ENCODE results near the gene RAB3D.

GRCh38 chr19:11356676-11357550, 17.5 kb upstream of the RAB3D start:
- TF ChIP-seq RARB (CRISPR knock-in tag; IDR thresholded peaks at IDR 0.05): no peak
- TF ChIP-seq ESRRG (CRISPR knock-in tag; IDR thresholded peaks at IDR 0.05): no peak
- TF ChIP-seq, protein P1, sequence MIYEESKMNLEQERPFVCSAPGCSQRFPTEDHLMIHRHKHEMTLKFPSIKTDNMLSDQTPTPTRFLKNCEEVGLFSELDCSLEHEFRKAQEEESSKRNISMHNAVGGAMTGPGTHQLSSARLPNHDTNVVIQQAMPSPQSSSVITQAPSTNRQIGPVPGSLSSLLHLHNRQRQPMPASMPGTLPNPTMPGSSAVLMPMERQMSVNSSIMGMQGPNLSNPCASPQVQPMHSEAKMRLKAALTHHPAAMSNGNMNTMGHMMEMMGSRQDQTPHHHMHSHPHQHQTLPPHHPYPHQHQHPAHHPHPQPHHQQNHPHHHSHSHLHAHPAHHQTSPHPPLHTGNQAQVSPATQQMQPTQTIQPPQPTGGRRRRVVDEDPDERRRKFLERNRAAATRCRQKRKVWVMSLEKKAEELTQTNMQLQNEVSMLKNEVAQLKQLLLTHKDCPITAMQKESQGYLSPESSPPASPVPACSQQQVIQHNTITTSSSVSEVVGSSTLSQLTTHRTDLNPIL (CRISPR knock-in tag; IDR thresholded peaks at IDR 0.05; ENCODE audit: low read depth): no peak
- TF ChIP-seq PATZ1 (CRISPR knock-in tag; IDR thresholded peaks at IDR 0.05; ENCODE audit: borderline replicate concordance): no peak
- TF ChIP-seq, protein P2, sequence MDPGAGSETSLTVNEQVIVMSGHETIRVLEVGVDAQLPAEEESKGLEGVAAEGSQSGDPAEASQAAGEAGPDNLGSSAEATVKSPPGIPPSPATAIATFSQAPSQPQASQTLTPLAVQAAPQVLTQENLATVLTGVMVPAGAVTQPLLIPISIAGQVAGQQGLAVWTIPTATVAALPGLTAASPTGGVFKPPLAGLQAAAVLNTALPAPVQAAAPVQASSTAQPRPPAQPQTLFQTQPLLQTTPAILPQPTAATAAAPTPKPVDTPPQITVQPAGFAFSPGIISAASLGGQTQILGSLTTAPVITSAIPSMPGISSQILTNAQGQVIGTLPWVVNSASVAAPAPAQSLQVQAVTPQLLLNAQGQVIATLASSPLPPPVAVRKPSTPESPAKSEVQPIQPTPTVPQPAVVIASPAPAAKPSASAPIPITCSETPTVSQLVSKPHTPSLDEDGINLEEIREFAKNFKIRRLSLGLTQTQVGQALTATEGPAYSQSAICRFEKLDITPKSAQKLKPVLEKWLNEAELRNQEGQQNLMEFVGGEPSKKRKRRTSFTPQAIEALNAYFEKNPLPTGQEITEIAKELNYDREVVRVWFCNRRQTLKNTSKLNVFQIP (CRISPR knock-in tag; IDR thresholded peaks at IDR 0.05; ENCODE audit: borderline replicate concordance, low read depth): no peak
- TF ChIP-seq ARNTL (CRISPR knock-in tag; IDR thresholded peaks at IDR 0.05; ENCODE audit: borderline replicate concordance, low read depth): no peak
- TF ChIP-seq ZNF70 (CRISPR knock-in tag; IDR thresholded peaks at IDR 0.05): no peak
- no peak for TF ChIP-seq CSDC2 (CRISPR knock-in tag; IDR thresholded peaks at IDR 0.05)
- no peak for TF ChIP-seq ZFP30 (CRISPR knock-in tag; IDR thresholded peaks at IDR 0.05)
- TF ChIP-seq ZC3H10 (CRISPR knock-in tag; IDR thresholded peaks at IDR 0.05): no peak
- TF ChIP-seq ZFP3 (CRISPR knock-in tag; IDR thresholded peaks at IDR 0.05): no peak
- TF ChIP-seq SNAI2 (CRISPR knock-in tag; IDR thresholded peaks at IDR 0.05): no peak
- no peak for TF ChIP-seq TCF4 (CRISPR knock-in tag; IDR thresholded peaks at IDR 0.05; ENCODE audit: borderline replicate concordance)
